ENCODE data around the gene PSMB2.

The PSMB2 gene

DNA sequence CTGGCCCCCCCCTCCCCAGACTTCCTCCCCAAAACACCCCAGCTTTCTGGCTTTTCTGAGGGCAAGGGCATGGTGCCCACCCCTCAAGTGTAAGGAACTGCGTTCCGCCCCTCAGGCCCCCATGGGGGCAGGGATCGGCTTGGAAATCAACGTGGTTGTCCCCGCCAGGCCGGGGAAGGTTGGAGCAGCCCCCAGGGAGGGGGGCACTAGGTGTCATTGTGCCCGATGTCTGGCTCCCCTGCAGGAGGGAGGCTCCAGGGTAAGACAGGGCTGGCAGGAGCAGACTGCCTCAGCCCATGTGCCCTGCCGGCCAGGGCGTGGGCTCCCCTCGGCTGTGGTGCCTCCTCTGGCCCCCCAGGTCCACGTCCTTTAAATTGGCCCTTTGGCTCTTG lies 75.6 kb downstream of the PSMB2 start:
- no peak overlapping the region for H2BK12ac ChIP-seq (ENCODE audit: low read length)
- H3K79me2 ChIP-seq (ENCODE audit: control insufficient read depth, insufficient read depth, low read length, poor library complexity) = no peaks in the 10 kb centered on the region
- no peak overlapping the region for H2BK5ac ChIP-seq (ENCODE audit: low read depth, low read length, poor library complexity)
- H3K4me2 ChIP-seq (ENCODE audit: low read length) = no peak overlapping the region
- no peak for DNase-seq
- no peak overlapping the region for H4K8ac ChIP-seq (ENCODE audit: low read depth, low read length)
- no peak overlapping the region for H4K12ac ChIP-seq (ENCODE audit: low read depth, low read length)
- H3K9me3 ChIP-seq (ENCODE audit: insufficient read depth, low read depth, low read length) = peaks cover 3% of the 10 kb centered on the region
- no peak overlapping the region for H3K18ac ChIP-seq (ENCODE audit: low read length)
- no peak overlapping the region for H3K9ac ChIP-seq (ENCODE audit: low read length)
- H2AFZ ChIP-seq (ENCODE audit: insufficient read depth, low read length, poor library complexity) = no peak overlapping the region
- no peak overlapping the region for H3K4ac ChIP-seq (ENCODE audit: low read depth, low read length)
- no peaks in the 10 kb centered on the region for H3K79me1 ChIP-seq (ENCODE audit: low read length)
- H3K14ac ChIP-seq (ENCODE audit: low read length) = no peak overlapping the region
- peaks cover 20 to 32% of the 10 kb centered on the region in 2 experiments for H3K36me3 ChIP-seq (ENCODE audit: control insufficient read depth in 1 of 2, insufficient read depth in 2 of 2, low read length in 2 of 2)
- H3K23ac ChIP-seq (ENCODE audit: low read length) = no peak overlapping the region
- H3K4me1 ChIP-seq (ENCODE audit: control insufficient read depth in 1 of 2, insufficient read depth in 2 of 2, low read length in 2 of 2) = peaks cover 6 to 8% of the 10 kb centered on the region in 2 experiments
- H3K27ac ChIP-seq (ENCODE audit: low read depth, low read length) = no peak overlapping the region
- no peak overlapping the region for H3K4me3 ChIP-seq (ENCODE audit: low read depth, low read length)
- H2BK120ac ChIP-seq (ENCODE audit: insufficient read depth, low read length, poor library complexity) = no peak overlapping the region
- no CpG with 5 or more reads among the region's 11 CpGs for WGBS (ENCODE audit: extremely low coverage, insufficient coverage, insufficient read length)
- no peaks in the 10 kb centered on the region for H3K27me3 ChIP-seq (ENCODE audit: insufficient read depth, low read length)
- H4K91ac ChIP-seq (ENCODE audit: low read depth, low read length) = no peak overlapping the region
- H2AK5ac ChIP-seq (ENCODE audit: low read length) = no peak overlapping the region

DNA sequence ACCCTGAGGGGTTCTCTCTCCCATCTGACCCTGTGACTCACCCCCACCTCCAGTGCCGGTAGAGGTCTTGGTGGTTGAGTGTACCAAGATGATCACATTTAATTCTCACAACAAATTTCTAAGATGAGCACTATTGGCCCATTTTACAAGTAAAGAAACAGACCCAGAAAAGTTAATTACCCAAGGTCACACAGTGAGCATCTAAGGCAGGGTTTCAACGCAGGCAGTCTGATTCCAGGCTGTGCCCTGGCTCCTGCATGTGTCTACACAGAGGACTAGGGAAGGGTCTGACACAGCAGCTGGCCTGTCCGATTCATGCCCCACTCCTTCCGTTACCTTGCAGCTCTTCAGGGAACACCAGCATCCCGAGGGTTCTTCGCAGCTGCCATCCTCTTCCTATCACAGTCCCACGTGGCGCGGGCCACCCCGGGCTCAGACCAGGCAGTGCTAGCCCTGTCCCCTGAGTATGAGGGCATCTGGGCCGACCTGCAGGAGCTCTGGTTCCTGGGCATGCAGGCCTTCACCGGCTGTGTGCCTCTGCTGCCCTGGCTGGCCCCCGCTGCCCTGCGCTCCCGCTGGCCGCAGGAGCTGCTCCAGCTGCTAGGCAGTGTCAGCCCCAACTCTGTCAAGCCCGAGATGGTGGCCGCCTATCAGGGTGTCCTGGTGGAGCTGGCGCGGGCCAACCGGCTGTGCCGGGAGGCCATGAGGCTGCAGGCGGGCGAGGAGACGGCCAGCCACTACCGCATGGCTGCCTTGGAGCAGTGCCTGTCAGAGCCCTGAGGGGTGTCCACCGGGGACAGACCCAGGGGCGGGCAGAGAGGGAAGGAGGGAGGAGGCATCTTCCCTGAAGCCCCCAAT lies 76.2 kb downstream of the PSMB2 start:
- Histone ChIP-seq H4K91ac (ENCODE audit: low read depth, low read length) (no peak overlapping the region), H3K4ac (ENCODE audit: low read depth, low read length) (no peak overlapping the region), H3K4me3 (ENCODE audit: low read depth, low read length) (no peak overlapping the region), H2BK12ac (ENCODE audit: low read length) (no peak overlapping the region), H4K12ac (ENCODE audit: low read depth, low read length) (no peak overlapping the region), H3K4me1 (ENCODE audit: control insufficient read depth in 1 of 2, insufficient read depth in 2 of 2, low read length in 2 of 2) (peaks cover 1 to 5% of the 10 kb centered on the region in 2 experiments), H3K27me3 (ENCODE audit: insufficient read depth, low read length) (no peaks in the 10 kb centered on the region), H2AFZ (ENCODE audit: insufficient read depth, low read length, poor library complexity) (no peak overlapping the region), H3K9me3 (ENCODE audit: insufficient read depth, low read depth, low read length) (peaks cover 3% of the 10 kb centered on the region), H3K79me2 (ENCODE audit: control insufficient read depth, insufficient read depth, low read length, poor library complexity) (no peaks in the 10 kb centered on the region), H4K8ac (ENCODE audit: low read depth, low read length) (no peak overlapping the region), H3K18ac (ENCODE audit: low read length) (no peak overlapping the region), H3K27ac (ENCODE audit: low read depth, low read length) (no peak overlapping the region), H3K9ac (ENCODE audit: low read length) (no peak overlapping the region), H2BK5ac (ENCODE audit: low read depth, low read length, poor library complexity) (no peak overlapping the region), H3K23ac (ENCODE audit: low read length) (no peak overlapping the region), H2AK5ac (ENCODE audit: low read length) (no peak overlapping the region), H2BK120ac (ENCODE audit: insufficient read depth, low read length, poor library complexity) (no peak overlapping the region), H3K4me2 (ENCODE audit: low read length) (no peak overlapping the region), H3K36me3 (ENCODE audit: control insufficient read depth in 1 of 2, insufficient read depth in 2 of 2, low read length in 2 of 2) (peaks cover 24 to 37% of the 10 kb centered on the region in 2 experiments), H3K79me1 (ENCODE audit: low read length) (no peaks in the 10 kb centered on the region), H3K14ac (ENCODE audit: low read length) (no peak overlapping the region)
- DNase-seq = no peak
- no CpG with 5 or more reads among the region's 28 CpGs for WGBS (ENCODE audit: extremely low coverage, insufficient coverage, insufficient read length)

DNA sequence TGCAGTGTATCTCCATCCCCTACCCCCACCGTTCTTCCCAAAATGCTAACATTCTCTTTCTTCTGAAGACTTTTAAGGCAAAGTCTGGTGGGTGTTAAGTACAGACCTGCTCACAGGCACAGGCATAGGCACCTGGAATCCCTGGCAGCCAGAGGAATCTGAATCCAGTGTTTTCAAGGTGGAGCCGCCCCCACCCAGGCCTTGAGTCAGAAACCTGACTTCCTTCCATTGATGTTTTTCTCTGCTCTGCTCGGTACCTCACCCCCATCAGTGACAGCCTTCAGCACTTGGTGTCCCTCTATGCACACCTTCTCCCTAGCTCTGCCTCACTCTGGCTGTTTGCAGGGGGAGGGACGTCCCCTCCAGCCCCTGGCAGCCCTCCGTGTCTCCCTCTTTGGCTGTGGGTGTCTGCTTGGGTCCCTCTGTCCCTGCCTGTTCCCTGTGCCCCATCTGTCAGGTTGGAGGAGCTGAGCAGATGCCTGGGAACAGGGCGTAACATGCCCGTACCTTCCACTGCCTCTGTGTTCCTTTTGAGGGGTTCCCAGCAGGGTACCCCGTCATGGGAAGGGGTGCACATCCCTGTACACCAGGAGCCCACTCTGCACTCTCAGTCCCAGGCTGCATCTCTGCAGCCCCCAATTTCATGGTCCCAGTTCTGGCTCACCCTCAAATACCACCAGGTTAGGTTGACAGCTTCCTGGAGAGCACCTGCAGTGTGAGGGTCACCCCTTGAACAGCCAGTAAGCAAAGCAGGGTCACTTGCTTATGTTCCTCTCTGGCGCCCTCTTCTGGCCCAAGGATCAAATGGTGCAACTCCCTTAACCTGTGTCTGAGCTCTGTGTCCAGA lies 77.1 kb downstream of the PSMB2 start:
- H3K79me2 ChIP-seq (ENCODE audit: control insufficient read depth, insufficient read depth, low read length, poor library complexity) = no peaks in the 10 kb centered on the region
- H2AFZ ChIP-seq (ENCODE audit: insufficient read depth, low read length, poor library complexity) = no peak overlapping the region
- H3K79me1 ChIP-seq (ENCODE audit: low read length) = no peaks in the 10 kb centered on the region
- no peak overlapping the region for H3K18ac ChIP-seq (ENCODE audit: low read length)
- DNase-seq = peak; percentile 66 to 83
- H3K14ac ChIP-seq (ENCODE audit: low read length) = no peak overlapping the region
- H3K23ac ChIP-seq (ENCODE audit: low read length) = no peak overlapping the region
- no peak overlapping the region for H3K4me2 ChIP-seq (ENCODE audit: low read length)
- H3K27me3 ChIP-seq (ENCODE audit: insufficient read depth, low read length) = no peaks in the 10 kb centered on the region
- H2BK12ac ChIP-seq (ENCODE audit: low read length) = no peak overlapping the region
- no peak overlapping the region for H2BK120ac ChIP-seq (ENCODE audit: insufficient read depth, low read length, poor library complexity)
- peaks cover 3% of the 10 kb centered on the region for H3K9me3 ChIP-seq (ENCODE audit: insufficient read depth, low read depth, low read length)
- H4K8ac ChIP-seq (ENCODE audit: low read depth, low read length) = no peak overlapping the region
- no peak overlapping the region for H2AK5ac ChIP-seq (ENCODE audit: low read length)
- no peak overlapping the region for H4K12ac ChIP-seq (ENCODE audit: low read depth, low read length)
- H2BK5ac ChIP-seq (ENCODE audit: low read depth, low read length, poor library complexity) = no peak overlapping the region
- H3K36me3 ChIP-seq (ENCODE audit: control insufficient read depth in 1 of 2, insufficient read depth in 2 of 2, low read length in 2 of 2) = peaks cover 24 to 37% of the 10 kb centered on the region in 2 experiments
- no CpG with 5 or more reads among the region's 9 CpGs for WGBS (ENCODE audit: extremely low coverage, insufficient coverage, insufficient read length)
- no peak overlapping the region for H3K4ac ChIP-seq (ENCODE audit: low read depth, low read length)
- peaks cover 0 to 1% of the 10 kb centered on the region in 2 experiments for H3K4me1 ChIP-seq (ENCODE audit: control insufficient read depth in 1 of 2, insufficient read depth in 2 of 2, low read length in 2 of 2)
- H3K9ac ChIP-seq (ENCODE audit: low read length) = peak overlapping the region; percentile 6
- no peak overlapping the region for H3K4me3 ChIP-seq (ENCODE audit: low read depth, low read length)
- H4K91ac ChIP-seq (ENCODE audit: low read depth, low read length) = no peak overlapping the region
- H3K27ac ChIP-seq (ENCODE audit: low read depth, low read length) = no peak overlapping the region

DNA sequence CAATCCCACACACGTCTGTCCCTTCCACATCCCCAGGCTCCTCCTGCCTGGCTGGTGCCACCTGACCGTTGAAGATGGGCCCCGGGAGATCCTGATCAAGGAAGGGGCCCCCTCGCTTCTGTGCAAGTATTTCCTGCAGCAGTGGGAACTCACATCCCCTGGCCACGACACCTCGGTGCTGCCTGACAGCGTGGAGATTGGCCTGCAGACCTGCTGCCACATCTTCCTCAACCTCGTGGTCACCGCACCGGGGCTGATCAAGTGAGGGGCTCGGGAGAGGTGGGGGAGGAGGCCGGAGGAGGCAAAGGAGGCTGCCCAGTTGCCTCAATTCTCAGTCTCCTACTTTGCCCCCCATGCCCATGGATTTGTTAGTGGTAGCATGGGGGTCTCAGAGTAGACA lies 78.2 kb downstream of the PSMB2 start:
- WGBS (ENCODE audit: extremely low coverage, insufficient coverage, insufficient read length) = no CpG with 5 or more reads among the region's 12 CpGs
- no peak overlapping the region for H3K4me3 ChIP-seq (ENCODE audit: low read depth, low read length)
- no peaks in the 10 kb centered on the region for H3K79me2 ChIP-seq (ENCODE audit: control insufficient read depth, insufficient read depth, low read length, poor library complexity)
- no peak overlapping the region for H2AFZ ChIP-seq (ENCODE audit: insufficient read depth, low read length, poor library complexity)
- no peaks in the 10 kb centered on the region for H3K27me3 ChIP-seq (ENCODE audit: insufficient read depth, low read length)
- no peak overlapping the region for H3K27ac ChIP-seq (ENCODE audit: low read depth, low read length)
- no peak overlapping the region for H4K91ac ChIP-seq (ENCODE audit: low read depth, low read length)
- peaks cover 24 to 37% of the 10 kb centered on the region in 2 experiments for H3K36me3 ChIP-seq (ENCODE audit: control insufficient read depth in 1 of 2, insufficient read depth in 2 of 2, low read length in 2 of 2)
- no peak overlapping the region for H2BK5ac ChIP-seq (ENCODE audit: low read depth, low read length, poor library complexity)
- no peak overlapping the region for H3K9ac ChIP-seq (ENCODE audit: low read length)
- H4K12ac ChIP-seq (ENCODE audit: low read depth, low read length) = no peak overlapping the region
- peaks cover 3% of the 10 kb centered on the region for H3K9me3 ChIP-seq (ENCODE audit: insufficient read depth, low read depth, low read length)
- no peak overlapping the region for H3K14ac ChIP-seq (ENCODE audit: low read length)
- no peak overlapping the region for H3K4ac ChIP-seq (ENCODE audit: low read depth, low read length)
- H2BK120ac ChIP-seq (ENCODE audit: insufficient read depth, low read length, poor library complexity) = no peak overlapping the region
- no peak overlapping the region for H2AK5ac ChIP-seq (ENCODE audit: low read length)
- H3K18ac ChIP-seq (ENCODE audit: low read length) = no peak overlapping the region
- DNase-seq = no peak
- H3K4me2 ChIP-seq (ENCODE audit: low read length) = no peak overlapping the region
- peaks cover 1% of the 10 kb centered on the region for H3K79me1 ChIP-seq (ENCODE audit: low read length)
- H3K23ac ChIP-seq (ENCODE audit: low read length) = no peak overlapping the region
- peaks cover 1 to 5% of the 10 kb centered on the region in 2 experiments for H3K4me1 ChIP-seq (ENCODE audit: control insufficient read depth in 1 of 2, insufficient read depth in 2 of 2, low read length in 2 of 2)
- no peak overlapping the region for H2BK12ac ChIP-seq (ENCODE audit: low read length)
- no peak overlapping the region for H4K8ac ChIP-seq (ENCODE audit: low read depth, low read length)
